NCI-H2196 treated with DMSO at 0.1 percent for 48 hours (cell line): Measurements from ENCODE around the gene GRAPL.
"Not testable (repeated sequence)": the region's sequence is repeated elsewhere in the genome, so short reads cannot be mapped to it uniquely, and the experiment has no call there.

Experiments used
- DNase-seq: peaks from one replicate; lab custom pipeline; 2025; ENCODE audit not compliant: unreplicated experiment; lab: John Stamatoyannopoulos, UW

The GRAPL gene

DNA sequence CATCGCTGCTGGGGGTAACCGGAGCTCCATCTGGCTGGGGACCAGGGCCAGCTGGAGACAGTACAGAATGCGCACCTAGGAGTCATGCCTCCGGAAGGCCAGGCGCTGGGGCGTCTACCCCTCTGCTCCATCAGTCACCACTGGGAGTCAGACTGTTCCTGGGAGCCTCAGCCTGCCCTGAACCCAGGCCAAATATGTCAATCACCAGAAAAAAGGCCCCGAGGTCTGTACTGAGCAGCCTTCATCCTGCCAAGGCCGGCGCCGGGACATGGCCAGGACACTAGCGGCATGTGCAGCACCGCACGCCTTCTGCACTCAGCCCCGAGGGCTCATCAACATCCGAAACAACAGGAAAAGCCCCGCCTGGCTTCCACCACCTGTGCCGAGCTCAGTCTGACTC is 8.7 kb downstream of the GRAPL start:
- not testable (repeated sequence) for DNase-seq

DNA sequence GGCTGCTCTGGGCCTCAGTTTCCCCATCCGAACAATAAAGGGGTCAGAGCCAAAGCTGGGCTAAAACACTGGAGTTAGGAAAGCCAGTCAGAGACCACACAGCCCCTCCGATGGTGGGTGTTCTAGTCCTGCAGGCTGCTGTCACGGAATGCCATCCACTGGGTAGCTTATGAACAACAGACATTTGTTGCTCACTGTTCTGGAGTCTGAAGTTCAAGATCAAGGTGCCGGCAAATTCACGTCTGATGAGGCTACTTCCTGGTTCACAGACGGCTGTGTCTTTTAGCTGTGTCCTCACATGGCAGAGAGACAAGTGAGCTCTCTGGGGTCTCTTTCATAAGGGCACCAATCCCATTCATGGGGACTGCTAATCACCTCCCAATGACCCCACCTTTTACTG is 9.2 kb downstream of the GRAPL start:
- not testable (repeated sequence) for DNase-seq

DNA sequence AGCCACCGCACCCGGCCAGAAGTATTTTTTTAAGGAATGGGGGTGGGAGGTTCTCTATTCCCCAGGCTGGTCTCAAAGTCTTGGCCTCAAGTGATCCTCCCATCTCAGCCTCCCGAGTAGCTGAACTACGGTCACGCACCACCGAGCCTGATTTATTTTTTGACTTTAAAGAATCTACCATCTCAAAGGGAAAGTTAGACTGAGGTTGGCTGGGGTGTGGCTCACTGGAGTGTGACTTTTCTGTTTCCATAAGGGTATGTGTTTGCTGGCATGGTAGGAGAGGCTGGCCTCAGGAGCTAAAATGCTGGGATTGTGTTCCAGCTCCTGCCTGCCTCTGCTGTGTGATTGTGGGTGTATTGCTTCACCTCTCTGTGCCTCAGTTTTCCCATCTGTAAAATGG is 10.6 kb downstream of the GRAPL start:
- not testable (repeated sequence) for DNase-seq

DNA sequence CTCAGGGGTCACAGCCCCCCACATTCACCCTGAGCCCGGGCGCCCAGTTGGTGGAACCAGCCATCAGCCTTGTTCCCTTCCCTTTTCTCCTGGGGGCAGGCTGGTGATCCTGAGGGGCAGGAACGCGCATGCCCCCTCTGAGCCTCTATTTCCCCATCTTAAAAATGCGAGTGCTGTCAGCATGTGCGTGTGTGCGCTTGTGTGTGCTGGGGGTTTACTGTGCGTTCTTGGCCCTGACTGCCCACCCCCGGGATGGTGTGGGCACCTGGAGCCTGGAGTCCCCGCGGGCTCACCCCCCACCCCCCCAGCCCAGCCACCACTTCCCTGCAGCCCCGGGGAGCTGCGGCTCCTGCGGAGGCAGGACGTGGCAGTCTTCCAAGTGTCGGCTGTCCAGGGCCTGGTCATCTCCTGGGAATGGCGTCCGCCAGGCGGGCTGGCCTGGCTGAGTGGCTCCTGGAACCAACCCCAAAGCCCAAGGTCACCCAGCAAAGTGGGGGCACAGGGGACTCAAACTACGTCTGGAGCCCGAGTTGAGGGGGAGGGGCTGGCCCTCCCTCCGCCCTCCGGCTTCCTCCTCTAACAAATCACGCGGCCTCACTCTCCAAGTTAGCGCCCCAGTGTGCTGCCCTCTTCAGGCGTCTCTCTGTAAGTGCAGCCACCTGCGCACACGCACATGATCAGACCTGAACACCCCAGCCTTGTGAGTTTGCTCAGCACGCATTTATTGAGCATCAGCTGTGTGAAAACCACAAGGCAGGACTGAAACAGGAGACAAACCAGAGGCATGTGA is 14.2 kb downstream of the GRAPL start:
- not testable (repeated sequence) for DNase-seq

DNA sequence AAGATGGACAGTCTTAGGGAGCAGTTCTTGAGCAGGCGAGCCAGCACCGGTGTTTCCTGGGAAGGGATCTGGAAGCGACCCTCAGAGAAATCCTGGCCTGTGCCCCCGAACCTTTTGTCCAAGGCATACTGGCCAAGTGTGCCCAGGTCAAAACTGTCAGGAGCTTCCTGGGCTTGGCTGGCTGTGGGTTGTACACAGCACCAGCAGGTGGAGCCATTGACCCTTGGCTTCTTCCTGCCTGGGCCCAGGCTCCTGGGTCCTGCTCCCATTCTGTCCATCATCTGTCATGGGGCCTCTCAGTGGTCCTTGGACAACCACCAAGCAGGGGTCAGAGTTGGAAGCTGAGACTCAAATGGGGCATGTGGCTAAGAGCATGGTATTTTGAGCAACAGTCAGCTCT is 15.0 kb downstream of the GRAPL start:
- not testable (repeated sequence) for DNase-seq

DNA sequence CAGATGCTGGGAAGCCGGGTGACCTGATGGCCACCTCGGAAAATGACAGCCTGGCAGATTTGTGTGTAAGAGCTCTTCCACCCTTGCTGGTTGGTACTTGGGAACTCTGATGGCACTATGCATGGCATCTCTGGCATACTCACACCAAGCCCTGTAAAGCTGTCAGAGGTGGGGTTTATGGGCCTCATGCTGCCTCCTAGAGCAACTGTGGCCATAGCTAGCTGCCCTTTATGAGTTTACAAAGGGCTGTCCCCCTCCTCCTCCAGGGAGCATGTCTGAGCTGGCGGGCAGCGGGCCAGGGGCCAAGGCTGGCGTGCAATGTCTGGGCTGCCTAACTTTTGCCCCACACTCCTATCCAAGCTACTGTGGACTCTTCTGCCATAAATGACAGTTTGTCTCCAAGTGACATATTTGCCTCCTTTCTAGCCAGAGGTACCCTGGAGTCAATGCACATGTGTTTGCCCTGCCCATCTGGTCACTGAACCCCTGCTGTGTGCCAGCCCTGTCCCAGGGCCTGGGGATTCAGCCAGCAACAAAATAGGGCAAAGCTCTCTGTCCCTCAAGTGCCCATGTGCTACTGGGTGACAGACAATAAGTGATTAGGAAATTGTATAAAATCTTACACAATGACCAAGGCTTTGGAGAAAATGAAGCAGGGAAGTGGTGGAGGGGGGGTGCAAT is 15.8 kb downstream of the GRAPL start:
- DNase-seq = not testable (repeated sequence)

DNA sequence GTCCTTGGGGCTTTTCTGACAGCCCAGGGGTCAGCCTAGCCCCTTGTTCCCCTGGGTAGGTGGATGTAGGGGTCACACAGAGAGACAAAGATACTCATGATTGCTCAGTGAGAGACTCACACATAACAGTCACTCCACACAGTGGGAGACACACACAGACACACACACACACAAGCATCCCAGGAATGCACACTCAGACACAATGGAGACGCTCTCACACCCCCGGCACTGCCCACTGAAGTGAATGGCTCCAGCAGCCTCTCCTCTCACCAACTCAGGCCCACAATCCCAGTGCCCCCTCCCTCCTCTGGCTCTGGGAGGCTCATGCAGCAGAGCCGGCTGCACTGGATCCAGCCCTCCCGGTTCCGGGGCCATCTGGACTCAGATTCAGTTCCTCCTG is 17.0 kb downstream of the GRAPL start:
- DNase-seq = not testable (repeated sequence)

DNA sequence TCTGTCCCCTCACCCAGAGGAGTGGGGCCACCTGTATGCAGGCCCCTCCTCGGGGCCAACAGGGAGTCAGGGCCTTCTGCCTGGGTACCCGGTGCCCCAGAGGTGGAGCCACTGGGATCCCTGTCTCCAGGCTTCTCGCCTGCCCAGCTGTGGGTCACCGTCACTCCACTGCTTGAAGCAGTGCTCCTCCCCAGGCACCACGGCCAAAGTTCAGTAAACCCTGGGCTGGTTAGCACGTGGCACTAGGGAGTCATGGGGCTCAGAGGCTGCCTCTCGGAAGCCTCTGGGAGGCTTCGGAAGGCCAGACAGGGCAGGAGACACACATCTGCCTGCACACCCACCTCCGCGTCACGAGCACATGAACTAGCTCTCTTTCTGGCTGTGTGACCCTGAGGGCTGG is 18.1 kb downstream of the GRAPL start:
- DNase-seq = not testable (repeated sequence)

DNA sequence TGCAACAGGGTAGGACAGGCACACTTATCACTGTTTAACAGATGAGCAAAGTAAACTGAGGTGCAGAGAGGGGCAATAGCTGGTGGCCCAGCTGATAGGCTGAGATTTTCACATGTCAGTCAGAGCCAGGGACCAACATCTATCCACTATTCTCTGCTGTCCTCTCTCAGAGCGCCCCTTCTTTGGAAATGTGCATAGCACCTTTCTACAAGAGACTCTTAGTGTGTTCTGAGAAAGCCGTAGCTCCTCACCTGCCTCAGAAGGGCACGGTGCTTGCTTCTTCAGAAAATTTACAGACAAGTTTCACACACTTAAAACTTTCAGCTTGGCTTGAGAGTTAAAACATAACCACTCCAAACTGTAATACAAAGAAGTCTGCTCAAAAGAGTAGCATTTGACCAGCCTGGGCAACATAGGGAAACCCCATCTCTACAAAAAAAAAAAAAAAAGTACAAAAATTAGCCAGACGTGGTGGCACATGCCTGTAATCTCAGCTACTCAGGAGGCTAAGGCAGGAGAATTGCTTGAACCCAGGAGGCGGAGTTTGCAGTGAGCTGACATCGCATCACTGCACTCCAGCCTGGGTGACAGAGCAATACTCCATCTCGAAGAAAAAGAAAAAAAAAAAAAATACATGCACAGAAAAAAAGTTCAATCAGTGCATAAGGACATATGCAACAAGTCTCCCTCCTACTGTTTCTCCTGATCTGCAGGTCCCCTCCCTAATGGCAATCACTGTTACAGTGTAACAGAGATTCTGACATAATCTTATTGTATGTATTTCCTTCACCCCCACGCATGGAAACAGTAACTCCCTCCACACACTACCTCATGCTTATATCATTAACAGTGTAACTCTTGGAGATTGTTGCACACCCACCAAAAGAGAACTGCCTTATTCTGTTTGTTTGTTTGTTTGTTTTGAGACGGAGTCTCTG is 23.6 kb downstream of the GRAPL start:
- DNase-seq = not testable (repeated sequence)

DNA sequence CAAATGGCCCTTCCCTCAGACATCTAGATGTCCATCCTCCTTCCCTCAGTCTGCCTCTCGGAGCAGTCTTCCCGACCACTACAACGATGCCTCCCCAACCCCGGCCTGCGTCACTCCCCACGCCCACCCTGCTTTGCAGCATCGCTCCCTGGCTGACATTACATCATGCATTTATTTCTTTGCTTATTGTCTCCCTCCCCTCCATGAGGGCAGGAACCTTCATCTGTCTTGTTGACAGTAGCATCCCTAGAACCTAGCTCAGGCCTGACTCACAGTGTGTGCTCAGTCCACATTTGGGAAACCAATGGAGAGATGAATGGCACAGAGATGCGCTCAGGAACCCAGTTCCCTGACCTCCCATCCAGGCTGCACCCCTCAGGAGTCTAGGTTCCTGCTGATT is 30.2 kb downstream of the GRAPL start:
- not testable (repeated sequence) for DNase-seq

DNA sequence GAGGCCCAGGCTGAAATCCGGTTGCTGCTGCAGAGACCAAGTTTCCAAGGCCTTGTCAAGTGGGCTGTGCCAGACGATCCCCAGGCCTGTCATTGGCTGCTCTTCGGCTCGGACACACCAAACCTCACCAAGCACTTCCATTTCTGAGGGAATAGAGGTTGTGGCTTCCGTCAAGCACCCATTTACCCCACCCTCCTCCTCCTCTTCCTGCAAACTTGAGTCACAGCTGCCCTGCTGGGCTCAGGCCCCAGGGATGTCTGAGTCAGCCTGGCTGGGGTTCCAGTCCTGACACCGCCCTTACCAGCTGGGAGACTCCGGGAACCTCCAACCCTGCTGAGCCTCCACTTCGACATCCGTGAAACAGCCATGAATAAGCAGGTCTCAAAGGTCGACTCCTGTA is 31.1 kb downstream of the GRAPL start:
- not testable (repeated sequence) for DNase-seq

DNA sequence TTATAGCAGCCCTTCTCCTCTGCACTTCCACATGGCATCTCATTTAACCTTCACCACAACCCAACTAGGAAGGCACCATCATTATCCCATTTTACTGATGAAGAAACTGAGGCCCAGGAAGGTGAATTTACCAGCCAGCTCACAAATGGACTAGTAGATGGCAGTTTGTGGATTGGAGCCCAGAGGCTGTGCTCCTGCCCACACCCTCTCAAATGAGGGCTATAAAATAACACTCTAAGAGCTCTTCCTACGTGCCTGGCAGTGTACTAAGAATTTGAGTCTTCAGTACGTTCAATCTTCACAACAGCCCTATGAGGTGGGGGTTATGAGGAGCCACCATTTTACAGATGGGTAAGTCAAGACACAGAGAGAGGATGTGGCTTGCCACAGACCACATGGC is 31.5 kb downstream of the GRAPL start:
- not testable (repeated sequence) for DNase-seq

DNA sequence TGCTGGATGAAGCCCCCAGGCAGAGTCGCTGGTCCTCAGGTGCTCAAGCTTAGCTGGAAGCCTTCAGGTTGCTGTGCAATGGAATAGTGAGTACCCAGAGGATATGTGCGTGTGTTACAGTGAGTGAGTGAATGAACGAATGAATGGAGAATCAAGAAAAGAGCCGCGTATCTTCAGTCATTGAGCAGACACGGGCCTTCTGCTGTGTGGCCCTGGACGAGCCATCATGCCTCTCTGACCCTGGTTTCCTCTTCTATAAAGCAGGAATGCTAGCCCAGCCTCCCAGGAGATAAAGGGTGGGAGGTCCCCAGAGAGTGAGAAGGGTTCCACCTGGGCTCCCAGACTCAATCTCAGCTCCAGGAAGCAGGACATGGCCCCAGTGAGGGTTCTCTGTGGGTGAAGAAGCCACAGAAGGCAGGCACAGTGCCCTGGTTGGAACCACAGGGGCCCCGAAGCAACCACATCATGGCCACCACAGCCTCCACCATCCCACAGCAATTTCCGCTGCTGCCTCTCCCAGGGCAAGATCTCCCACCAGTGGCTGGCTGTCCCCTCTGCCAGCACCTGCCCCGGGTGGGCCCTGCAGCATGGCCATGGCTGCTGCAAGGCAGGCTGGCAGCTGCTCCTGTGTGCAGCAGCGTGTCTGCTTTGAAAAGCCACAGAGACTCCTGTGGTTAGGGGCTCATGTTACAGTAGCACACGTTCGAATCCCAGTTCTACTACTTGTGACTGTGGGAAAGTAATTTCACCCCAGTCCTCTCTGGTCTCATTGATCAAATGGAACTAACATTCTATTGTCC is 34.1 kb downstream of the GRAPL start:
- DNase-seq = not testable (repeated sequence)

DNA sequence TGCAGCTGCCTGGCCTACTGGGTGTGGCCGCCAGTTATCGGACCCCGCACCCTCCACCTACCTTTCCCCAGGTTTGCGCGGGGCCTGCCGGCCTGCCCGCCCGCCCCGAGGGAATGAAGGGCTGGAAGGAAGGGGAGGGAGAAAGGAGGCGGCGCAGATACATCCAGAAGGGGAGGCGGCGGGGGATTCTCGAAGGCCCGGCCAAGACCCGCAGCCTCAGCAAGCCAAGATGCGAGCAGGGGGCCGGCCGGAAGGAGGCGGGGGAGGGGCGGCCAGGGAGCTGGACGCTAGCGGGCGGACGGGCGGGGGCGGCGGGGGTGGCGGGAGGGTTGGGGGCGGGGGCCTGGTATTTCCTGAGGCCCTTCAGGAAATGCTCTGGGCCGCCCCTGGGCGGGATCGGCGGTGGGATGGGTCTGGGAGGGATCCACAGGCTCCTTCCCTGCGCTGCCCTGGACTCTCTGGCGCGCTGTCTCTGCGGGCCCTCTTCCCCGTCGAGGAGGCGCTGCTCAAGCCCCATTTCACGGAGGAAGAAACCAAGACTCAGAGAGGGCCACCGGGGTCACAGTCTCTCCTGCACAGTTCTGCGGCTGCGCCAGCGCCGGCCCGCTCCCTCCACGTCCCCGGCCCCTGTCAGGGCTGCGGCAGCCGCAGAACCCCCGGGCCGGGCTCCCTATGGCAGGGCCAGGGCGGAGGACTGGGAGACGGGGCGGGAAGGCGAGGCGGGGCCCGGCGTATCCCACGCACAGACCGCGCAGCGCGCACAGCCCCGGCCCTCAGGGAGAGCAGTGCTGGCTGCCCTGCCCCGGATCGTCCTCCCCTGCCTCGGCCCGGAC is 35.2 kb downstream of the GRAPL start:
- DNase-seq = not testable (repeated sequence)

DNA sequence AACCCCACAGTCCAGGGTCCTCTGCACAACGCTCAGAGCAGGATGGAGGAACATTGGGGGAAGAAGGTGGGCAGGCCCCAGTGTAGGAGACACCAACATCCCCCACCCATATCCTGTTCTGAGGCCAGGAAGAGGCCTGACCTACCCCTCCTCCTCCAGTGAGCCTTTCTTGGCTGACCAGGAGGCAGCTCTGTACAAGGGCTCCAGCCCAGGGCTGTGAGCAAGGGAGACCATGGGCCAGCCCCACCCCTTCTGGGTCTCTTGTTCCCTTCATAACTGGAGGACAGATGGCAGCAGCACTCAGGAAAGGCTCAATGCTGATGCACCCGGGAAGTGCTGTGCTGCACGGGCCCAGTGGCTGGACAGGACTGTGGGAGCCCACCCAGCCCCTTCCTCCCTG is 47.0 kb downstream of the GRAPL start:
- DNase-seq = not testable (repeated sequence)

DNA sequence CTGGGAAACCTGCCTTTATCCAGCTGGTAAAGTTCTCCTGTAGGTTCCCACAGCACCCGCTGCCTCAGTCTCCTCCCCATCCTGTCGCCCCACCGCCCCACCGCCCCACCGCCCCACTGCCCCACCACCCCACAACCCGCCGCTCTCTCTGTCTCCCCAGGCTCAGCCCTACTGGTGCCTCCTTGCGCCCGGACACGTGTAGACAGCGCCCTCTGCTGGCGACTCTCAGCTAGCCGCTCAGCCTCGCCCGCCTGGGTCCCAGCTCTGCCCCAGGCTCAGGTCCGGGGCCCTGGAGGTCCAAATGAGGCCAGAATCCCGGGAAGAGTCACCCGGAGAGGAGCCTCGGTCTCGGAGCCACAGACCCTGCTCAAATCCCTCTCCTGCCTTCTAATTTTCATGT is 48.0 kb downstream of the GRAPL start:
- DNase-seq = not testable (repeated sequence)

DNA sequence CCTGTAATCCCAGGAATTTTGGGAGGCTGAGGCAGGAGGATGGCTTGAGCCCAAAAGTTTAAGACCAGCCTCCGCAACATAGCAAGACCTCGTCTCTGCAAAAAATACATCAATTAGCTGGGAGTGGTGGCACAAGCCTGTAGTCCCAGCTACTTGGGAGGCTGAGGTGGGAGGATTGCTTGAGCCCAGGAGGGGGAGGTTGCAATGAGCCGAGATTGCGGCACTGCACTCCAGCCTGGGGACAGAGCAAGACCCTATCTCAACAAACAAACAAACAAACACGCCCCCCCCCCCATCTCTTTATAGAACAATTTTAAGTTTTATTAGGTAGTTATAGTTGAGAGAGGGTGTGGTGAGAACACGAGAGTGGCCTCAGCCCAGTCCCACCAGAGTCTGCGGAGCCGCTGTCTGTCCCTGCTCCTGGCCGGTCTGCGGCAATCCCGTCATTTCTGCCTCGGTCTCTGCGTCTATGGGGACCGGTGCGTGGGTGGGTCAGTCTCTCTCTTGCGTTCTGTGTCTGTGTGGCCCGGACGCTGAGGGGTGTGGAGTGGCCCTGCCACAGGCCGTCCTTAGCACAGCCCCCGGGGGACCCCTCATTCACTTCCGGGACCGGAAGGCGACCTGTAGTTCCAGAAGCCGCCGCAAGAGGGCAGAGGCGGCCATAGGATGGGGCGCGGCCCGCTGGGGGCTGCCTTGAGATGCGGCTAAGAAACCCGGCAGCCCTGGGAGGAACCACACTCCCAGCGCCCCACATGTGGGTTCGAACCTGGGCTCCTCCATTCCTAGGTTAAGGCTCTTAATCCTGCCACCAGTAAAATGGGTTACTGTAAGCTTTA is 53.9 kb downstream of the GRAPL start:
- not testable (repeated sequence) for DNase-seq
